Thyroid gland (tissue), 4 donors: ENCODE measurements around the gene AGK.

Experiments
- POLR2A ChIP-seq, 2 donors: fragments of 450-650 bp; IDR thresholded peaks; one replicate each; pipeline ENCODE4 v1.6.1; 2017; ENCODE audit warnings: antibody characterized with exemption in 2 of 2, mild to moderate bottlenecking in 2 of 2, moderate library complexity in 1 of 2
- TF ChIP-seq, protein P1 (sequence below), 6 experiments: fragments of 200-600 bp in 3 of 6; fragments of 450-650 bp in 3 of 6; sonication (generic) in 3 of 6; IDR thresholded peaks; one replicate each; pipeline ENCODE4 v1.5.1; 2016 to 2019; ENCODE audit warnings: antibody characterized with exemption in 6 of 6, mild to moderate bottlenecking in 2 of 6, inconsistent platforms in 1 of 6, moderate library complexity in 1 of 6

DNA sequence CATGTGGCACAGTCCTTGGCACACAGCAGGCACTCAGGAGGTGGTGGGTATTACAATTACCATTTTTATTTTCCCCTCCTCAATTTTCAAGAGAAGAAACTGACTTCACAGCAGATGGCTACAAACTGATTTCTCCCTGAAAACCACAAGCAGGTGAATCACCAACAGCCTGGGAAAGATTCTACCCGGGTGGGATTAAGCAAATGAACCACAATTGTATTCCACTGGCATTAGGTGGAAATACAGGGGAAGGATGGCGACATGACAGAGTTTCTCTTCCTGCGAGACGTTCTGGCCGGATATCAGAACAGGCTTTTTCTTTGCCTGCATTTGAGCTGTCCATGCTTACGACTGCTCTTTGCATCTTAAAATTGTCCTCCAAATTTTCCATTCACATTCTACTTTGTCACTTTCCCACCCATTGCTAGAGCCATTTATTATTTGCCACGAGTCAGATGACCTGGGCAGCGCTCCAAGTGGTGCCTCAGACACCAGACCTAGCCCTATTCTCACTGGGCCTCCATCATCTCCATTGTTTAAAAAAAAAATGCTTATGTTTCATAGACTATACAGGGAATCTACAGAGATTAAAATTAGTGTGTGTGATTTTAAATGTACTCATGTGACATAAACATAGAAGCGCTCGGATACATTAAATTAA, 146.1 kb downstream of the AGK start:
- TF ChIP-seq, protein P1, sequence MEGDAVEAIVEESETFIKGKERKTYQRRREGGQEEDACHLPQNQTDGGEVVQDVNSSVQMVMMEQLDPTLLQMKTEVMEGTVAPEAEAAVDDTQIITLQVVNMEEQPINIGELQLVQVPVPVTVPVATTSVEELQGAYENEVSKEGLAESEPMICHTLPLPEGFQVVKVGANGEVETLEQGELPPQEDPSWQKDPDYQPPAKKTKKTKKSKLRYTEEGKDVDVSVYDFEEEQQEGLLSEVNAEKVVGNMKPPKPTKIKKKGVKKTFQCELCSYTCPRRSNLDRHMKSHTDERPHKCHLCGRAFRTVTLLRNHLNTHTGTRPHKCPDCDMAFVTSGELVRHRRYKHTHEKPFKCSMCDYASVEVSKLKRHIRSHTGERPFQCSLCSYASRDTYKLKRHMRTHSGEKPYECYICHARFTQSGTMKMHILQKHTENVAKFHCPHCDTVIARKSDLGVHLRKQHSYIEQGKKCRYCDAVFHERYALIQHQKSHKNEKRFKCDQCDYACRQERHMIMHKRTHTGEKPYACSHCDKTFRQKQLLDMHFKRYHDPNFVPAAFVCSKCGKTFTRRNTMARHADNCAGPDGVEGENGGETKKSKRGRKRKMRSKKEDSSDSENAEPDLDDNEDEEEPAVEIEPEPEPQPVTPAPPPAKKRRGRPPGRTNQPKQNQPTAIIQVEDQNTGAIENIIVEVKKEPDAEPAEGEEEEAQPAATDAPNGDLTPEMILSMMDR (IDR thresholded peaks at IDR 0.05), result no peak
- TF ChIP-seq POLR2A (IDR thresholded peaks at IDR 0.05), result no peak
